Adrenal gland (tissue), 12 donors: ENCODE results near the gene R3HDM4. TPM values are rescaled to one million over a fixed set of nuclear protein-coding genes. Genes with fewer than 3 reads are reported as not detected.

ENCODE experiments used
- DNase-seq, 7 donors: peaks; one replicate each; pipeline ENCODE4 v3.0.0-alpha.2; 2019 to 2020
- H3K27ac ChIP-seq, 5 donors: fragments of 200-600 bp; sonication (generic) in 4 of 5; 1 replicate in 3 of 5; 2 replicates in 2 of 5; pipeline versions ENCODE4 v1.5.1 to v1.8.0; 2016 to 2020; ENCODE audit warnings: mild to moderate bottlenecking in 1 of 5
- H3K27me3 ChIP-seq: fragments of 200-600 bp; 2 replicates; pipeline ENCODE4 v1.8.0; 2021
- H3K36me3 ChIP-seq, 2 donors: fragments of 200-600 bp; replicated peaks in 1 of 2; 1 replicate in 1 of 2; 2 replicates in 1 of 2; pipeline versions ENCODE4 v1.5.1 to v1.8.0; 2018 to 2022
- H3K4me1 ChIP-seq, 2 donors: fragments of 200-600 bp; replicated peaks in 1 of 2; 1 replicate in 1 of 2; 2 replicates in 1 of 2; pipeline versions ENCODE4 v1.5.1 to v1.8.0; 2018 to 2021
- H3K4me3 ChIP-seq, 4 donors: fragments of 200-600 bp; sonication (generic) in 3 of 4; one replicate each; pipeline ENCODE4 v1.5.1; 2016 to 2018
- H3K9me3 ChIP-seq, 3 donors: fragments of 200-600 bp; sonication (generic) in 1 of 3; replicated peaks in 1 of 3; 1 replicate in 2 of 3; 2 replicates in 1 of 3; pipeline versions ENCODE4 v1.5.1 to v1.8.0; 2016 to 2021
- CTCF ChIP-seq, 6 experiments: fragments of 450-650 bp in 4 of 6; fragments of 200-600 bp in 2 of 6; sonication (generic) in 1 of 6; IDR thresholded peaks; 1 replicate in 5 of 6; 2 replicates in 1 of 6; pipeline versions ENCODE4 v1.5.1 to v1.8.0; 2016 to 2021; ENCODE audit warnings: antibody characterized with exemption in 6 of 6, mild to moderate bottlenecking in 2 of 6, moderate library complexity in 1 of 6
- POLR2A ChIP-seq, 2 donors: fragments of 450-650 bp; IDR thresholded peaks; one replicate each; pipeline ENCODE4 v1.6.1; 2017; ENCODE audit warnings: antibody characterized with exemption in 2 of 2, mild to moderate bottlenecking in 2 of 2, moderate library complexity in 1 of 2
- WGBS, 4 donors: extraction: QIAGEN DNeasy Blood & Tissue Kit in 2 of 4; methylation state at CpG; one replicate each; pipeline versions ENCODE4 v1.1.5 to v1.1.7; 2013 to 2017; 5-methylcytosine and 5-hydroxymethylcytosine counted together
- intact Hi-C, 2 donors: fragments of 100-400 bp; cut with DNase I; formaldehyde crosslinking; loops; one replicate each; pipeline versions ENCODE4 v1.14.1 to v1.15.0; 2022 to 2023
- polyA plus RNA-seq, 3 donors: library from polyadenylated mRNA; stranded (reverse); fragments of 200-250 nt in 2 of 3; fragments of 350-450 nt in 1 of 3; fragmentation: Illumina TruSeq in 1 of 3; extraction: RNeasy Lipid Tissue Mini Kit (QIAGEN cat#74804) in 1 of 3; gene quantifications; one replicate each; pipeline ENCODE4 v1.2.3, GENCODE V29; 2013 to 2014
- total RNA-seq, 9 donors: library from RNA; depleted of rRNA in 4 of 9; stranded (reverse); fragments of >200 nt in 4 of 9; fragments of 120-200 nt in 1 of 9; fragmentation: NEBNext Ultra II Directional in 1 of 9; extraction: Animal tissue kit (Norgen Biotek cat#: 25700) in 1 of 9; gene quantifications; one replicate each; pipeline versions ENCODE4 v1.1.0 to v1.2.4, GENCODE V29; 2013 to 2023
- donor health status: healthy with polysubstance abuse.
- donor health status: Bipolar disorder and iron deficiency.
- donor health status: DM: yes; HTN: yes; CAD: no.
- donor health status: DM: no; HTN: no; CAD: no.
- donor health status: DM: no; HTN: no; CAD: no.
- donor health status: DM: yes; HTN: yes; CAD: no.

R3HDM4 gene
- total and polyA plus RNA-seq, 12 donors = 8.9 to 59.5 (median 29.6) TPM

- no peak for DNase-seq
- no peaks in the 10 kb centered on the region for H3K27me3 ChIP-seq
- no peak overlapping the region for H3K4me3 ChIP-seq
- H3K36me3 ChIP-seq = peaks cover 0 to 37% of the 10 kb centered on the region in 2 donors
- intact Hi-C loops = no loop called here
- no peak overlapping the region for H3K27ac ChIP-seq
- WGBS, 4 donors = 83 to 93% (median 91%) methylated on average over 8 to 26 of the region's 26 CpGs
- H3K4me1 ChIP-seq = peaks cover 6 to 8% of the 10 kb centered on the region in 2 donors
- TF ChIP-seq POLR2A (IDR thresholded peaks at IDR 0.05) (no peak), CTCF (IDR thresholded peaks at IDR 0.05) (no peak)
- no peaks in the 10 kb centered on the region for H3K9me3 ChIP-seq
These were observed 23.2 kb downstream of the R3HDM4 start for GRCh38 chr19:889662-890295.

GRCh38 chr19:888581-889385, 24.2 kb downstream of the R3HDM4 start:
- Histone ChIP-seq H3K27me3 (no peaks in the 10 kb centered on the region), H3K9me3 (no peaks in the 10 kb centered on the region), H3K27ac (no peak overlapping the region), H3K36me3 (peaks cover 0 to 44% of the 10 kb centered on the region in 2 donors), H3K4me1 (peaks cover 6 to 7% of the 10 kb centered on the region in 2 donors), H3K4me3 (no peak overlapping the region)
- intact Hi-C loops = no loop called here
- TF ChIP-seq POLR2A (IDR thresholded peaks at IDR 0.05) (no peak), CTCF (IDR thresholded peaks at IDR 0.05) (no peak)
- DNase-seq = no peak
- 90 to 92% (median 92%) methylated on average over 29 to 30 of the region's 30 CpGs for WGBS, 4 donors

GRCh38 chr19:887599-887998, 25.4 kb downstream of the R3HDM4 start:
- H3K4me1 ChIP-seq = peaks cover 4 to 6% of the 10 kb centered on the region in 2 donors
- no peaks in the 10 kb centered on the region for H3K9me3 ChIP-seq
- 91 to 95% (median 92%) methylated on average over 9 to 10 of the region's 10 CpGs for WGBS, 4 donors
- peaks cover 0 to 51% of the 10 kb centered on the region in 2 donors for H3K36me3 ChIP-seq
- DNase-seq = no peak
- no peaks in the 10 kb centered on the region for H3K27me3 ChIP-seq
- H3K27ac ChIP-seq = no peak overlapping the region
- TF ChIP-seq CTCF (IDR thresholded peaks at IDR 0.05) (no peak), POLR2A (IDR thresholded peaks at IDR 0.05) (no peak)
- no peak overlapping the region for H3K4me3 ChIP-seq
- intact Hi-C loops = no loop called here

GRCh38 chr19:887072-887471, 25.9 kb downstream of the R3HDM4 start:
- H3K36me3 ChIP-seq = peaks cover 0 to 56% of the 10 kb centered on the region in 2 donors
- H3K27ac ChIP-seq = no peak overlapping the region
- TF ChIP-seq POLR2A (IDR thresholded peaks at IDR 0.05) (no peak), CTCF (IDR thresholded peaks at IDR 0.05) (no peak)
- DNase-seq = peak in 3 of 7 donors; percentile 41 to 89 (median 52)
- no peaks in the 10 kb centered on the region for H3K27me3 ChIP-seq
- H3K4me3 ChIP-seq = no peak overlapping the region
- WGBS, 4 donors = 81 to 89% (median 85%) methylated on average over 16 of the region's 16 CpGs
- intact Hi-C loops = no loop called here
- H3K4me1 ChIP-seq = peaks cover 1 to 3% of the 10 kb centered on the region in 2 donors
- no peaks in the 10 kb centered on the region for H3K9me3 ChIP-seq
